Right lobe of liver (tissue), 6 donors: ENCODE results near the gene SPOCD1. TPM values are rescaled to one million over a fixed set of nuclear protein-coding genes. Genes with fewer than 3 reads are reported as not detected.

Experiments
- ATAC-seq, 4 donors: fragments of 200-7000 bp; cut with Tn5 transposase; one replicate each; pipeline ENCODE4 v1.9.1; 2020; ENCODE audit warnings: mild to moderate bottlenecking in 4 of 4, moderate library complexity in 4 of 4
- DNase-seq, 3 donors: peaks; one replicate each; pipeline ENCODE4 v3.0.0-alpha.2; 2020
- H3K27ac ChIP-seq, 3 donors: fragments of 200-600 bp; one replicate each; pipeline ENCODE4 v1.8.0; 2022
- H3K27me3 ChIP-seq, 2 donors: fragments of 200-600 bp; one replicate each; pipeline ENCODE4 v1.8.0; 2022
- H3K36me3 ChIP-seq, 4 donors: fragments of 200-600 bp; sonication (generic) in 1 of 4; one replicate each; pipeline versions ENCODE4 v1.5.1 to v1.8.0; 2017 to 2022; ENCODE audit warnings: control low read depth in 1 of 4
- H3K4me1 ChIP-seq, 4 donors: fragments of 200-600 bp; sonication (generic) in 1 of 4; one replicate each; pipeline versions ENCODE4 v1.5.1 to v1.8.0; 2017 to 2022; ENCODE audit warnings: control low read depth in 1 of 4
- H3K4me3 ChIP-seq, 3 donors: fragments of 200-600 bp; one replicate each; pipeline ENCODE4 v1.8.0; 2022
- H3K9me3 ChIP-seq, 4 donors: fragments of 200-600 bp; sonication (generic) in 1 of 4; one replicate each; pipeline versions ENCODE4 v1.5.1 to v1.8.0; 2017 to 2022; ENCODE audit warnings: control low read depth in 1 of 4
- CTCF ChIP-seq, 4 donors: fragments of 200-600 bp in 3 of 4; fragments of 450-650 bp in 1 of 4; IDR thresholded peaks; one replicate each; pipeline versions ENCODE4 v1.5.1 to v1.8.0; 2016 to 2022; ENCODE audit warnings: antibody characterized with exemption in 4 of 4, mild to moderate bottlenecking in 2 of 4
- POLR2A ChIP-seq: fragments of 450-650 bp; IDR thresholded peaks from one replicate; pipeline ENCODE4 v1.6.1; 2017; ENCODE audit warnings: antibody characterized with exemption, mild to moderate bottlenecking
- WGBS: methylation state at CpG from one replicate; pipeline ENCODE4 v1.1.6; 2018; ENCODE audit warnings: low coverage, low lambda C conversion rate; ENCODE audit not compliant: insufficient coverage; ENCODE audit errors: missing lambda C conversion rate; 5-methylcytosine and 5-hydroxymethylcytosine counted together
- intact Hi-C, 2 donors: fragments of 100-400 bp; cut with DNase I; formaldehyde crosslinking; loops; one replicate each; pipeline versions ENCODE4 v1.11.2 to v1.14.1; 2022
- total RNA-seq, 6 experiments: library from RNA; depleted of rRNA in 2 of 6; stranded (reverse); fragments of >200 nt in 2 of 6; fragmentation: NEBNext Ultra II Directional in 3 of 6; extraction: Animal tissue kit (Norgen Biotek cat#: 25700) in 3 of 6; gene quantifications; one replicate each; pipeline versions ENCODE4 v1.1.0 to v1.2.4, GENCODE V29; 2016 to 2023
- donor health status: DM: no; HTN: yes; CAD: no.
- donor health status: DM: no; HTN: no; CAD: no.
- donor health status: DM: no; HTN: no; CAD: no.
- donor health status: DM: no; HTN: yes; CAD: no.
- donor health status: DM: no; HTN: yes; CAD: no.

Gene SPOCD1
- total RNA-seq, 6 experiments from 2014 or later = 0.15 to 0.74 (median 0.36) TPM; not detected in 2

DNA sequence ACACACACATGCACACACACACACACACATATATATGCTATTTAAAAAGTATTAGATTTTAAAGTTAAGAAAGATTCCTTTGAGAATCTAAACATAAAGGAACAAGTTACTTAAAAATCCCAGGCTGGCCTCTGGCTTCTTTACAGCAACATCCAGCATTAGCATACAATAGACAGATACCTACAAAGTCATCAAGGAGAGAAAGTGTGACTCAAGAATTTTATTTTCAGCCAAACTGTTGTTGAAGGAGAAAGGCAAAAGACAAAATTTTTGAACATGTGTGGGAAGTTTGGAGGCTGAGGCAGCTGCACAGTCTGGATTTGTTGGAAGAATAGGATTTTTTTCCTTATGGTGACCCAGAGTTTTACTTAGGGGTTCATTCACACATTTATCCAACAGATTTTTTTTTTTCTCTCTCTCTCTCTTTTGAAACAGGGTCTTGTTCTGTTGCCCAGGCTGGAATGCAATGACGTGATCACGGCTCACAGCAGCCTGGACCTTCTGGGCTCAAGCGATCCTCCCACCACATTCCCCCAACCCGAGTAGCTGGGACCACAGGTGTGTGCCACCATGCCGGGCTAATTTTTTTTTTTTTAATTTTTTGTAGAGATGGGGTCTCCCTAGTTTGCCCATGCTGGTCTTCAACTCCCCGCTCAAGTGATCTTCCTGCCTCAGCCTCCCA is 24.0 kb upstream of the SPOCD1 start:
- Histone ChIP-seq H3K36me3 (no peaks in the 10 kb centered on the region), H3K27ac (no peak overlapping the region), H3K4me3 (no peak overlapping the region), H3K4me1 (no peaks in the 10 kb centered on the region), H3K27me3 (no peaks in the 10 kb centered on the region), H3K9me3 (no peaks in the 10 kb centered on the region)
- no peak for DNase-seq
- no peak for ATAC-seq
- TF ChIP-seq CTCF (IDR thresholded peaks at IDR 0.05) (no peak), POLR2A (no peak)
- WGBS = 87% methylated on average over 6 of the region's 6 CpGs
- intact Hi-C loops = no loop called here

GRCh38 chr1:31837451-31838158 is 21.8 kb upstream of the SPOCD1 start:
- Histone ChIP-seq H3K4me3 (no peak overlapping the region), H3K4me1 (no peaks in the 10 kb centered on the region), H3K27ac (no peak overlapping the region), H3K27me3 (no peaks in the 10 kb centered on the region), H3K9me3 (no peaks in the 10 kb centered on the region), H3K36me3 (no peaks in the 10 kb centered on the region)
- 83% methylated on average over 9 of the region's 9 CpGs for WGBS
- DNase-seq (no peak), ATAC-seq (no peak)
- intact Hi-C loops = no loop called here
- TF ChIP-seq CTCF (IDR thresholded peaks at IDR 0.05) = no peak
- TF ChIP-seq POLR2A = no peak

GRCh38 chr1:31836638-31837037 is 20.8 kb upstream of the SPOCD1 start:
- no peaks in the 10 kb centered on the region for H3K36me3 ChIP-seq
- ATAC-seq (no peak), DNase-seq (no peak)
- TF ChIP-seq CTCF (IDR thresholded peaks at IDR 0.05) = no peak
- no peak for TF ChIP-seq POLR2A
- intact Hi-C loops = no loop called here
- no peaks in the 10 kb centered on the region for H3K4me1 ChIP-seq
- 67% methylated on average over 3 of the region's 5 CpGs for WGBS
- no peak overlapping the region for H3K4me3 ChIP-seq
- no peaks in the 10 kb centered on the region for H3K27me3 ChIP-seq
- H3K27ac ChIP-seq = no peak overlapping the region
- H3K9me3 ChIP-seq = no peaks in the 10 kb centered on the region

GRCh38 chr1:31835415-31835814 is 19.6 kb upstream of the SPOCD1 start:
- intact Hi-C loops = no loop called here
- H3K9me3 ChIP-seq = no peaks in the 10 kb centered on the region
- H3K27me3 ChIP-seq = no peaks in the 10 kb centered on the region
- ATAC-seq = no peak
- 62% methylated on average over 3 of the region's 3 CpGs for WGBS
- no peak overlapping the region for H3K4me3 ChIP-seq
- no peak overlapping the region for H3K27ac ChIP-seq
- H3K36me3 ChIP-seq = no peaks in the 10 kb centered on the region
- no peak for DNase-seq
- TF ChIP-seq CTCF (IDR thresholded peaks at IDR 0.05) = no peak
- TF ChIP-seq POLR2A = no peak
- no peaks in the 10 kb centered on the region for H3K4me1 ChIP-seq
